ENCODE results near the gene DHX36.

- TF ChIP-seq CTCF (IDR thresholded peaks at IDR 0.05) (no peak), POLR2AphosphoS5 (IDR thresholded peaks at IDR 0.05) (no peak), POLR2A (IDR thresholded peaks at IDR 0.05) (no peak)
Measured at GRCh38 chr3:154294016-154294415, 30.3 kb downstream of the DHX36 start.
